GM23248 (cell line): Measurements from ENCODE around the gene AKAP7. TPM values are rescaled to one million over a fixed set of nuclear protein-coding genes. Genes with fewer than 3 reads are reported as not detected.

Experiments
- DNase-seq: peaks from one replicate; pipeline ENCODE4 v3.0.0-alpha.2; 2015
- H2AFZ ChIP-seq: fragments of 200-600 bp; sonication (generic); 2 replicates; pipeline ENCODE4 v1.6.1; 2016; ENCODE audit warnings: antibody characterized with exemption
- H3F3A ChIP-seq: fragments of 200-600 bp; sonication (generic); 2 replicates; pipeline ENCODE4 v1.6.1; 2016; ENCODE audit warnings: mild to moderate bottlenecking, antibody characterized with exemption, mixed run types; ENCODE audit not compliant: insufficient read depth
- H3K27ac ChIP-seq: fragments of 200-600 bp; sonication (generic); 2 replicates; pipeline ENCODE4 v1.5.1; 2016; ENCODE audit warnings: mild to moderate bottlenecking
- H3K27me3 ChIP-seq: fragments of 200-600 bp; sonication (generic); replicated peaks from 2 replicates; pipeline ENCODE4 v1.6.1; 2016; ENCODE audit warnings: mild to moderate bottlenecking; ENCODE audit not compliant: insufficient read depth
- H3K36me3 ChIP-seq: fragments of 200-600 bp; sonication (generic); 2 replicates; pipeline ENCODE4 v1.6.1; 2016; ENCODE audit warnings: low read depth, mild to moderate bottlenecking
- H3K4me1 ChIP-seq: fragments of 200-600 bp; sonication (generic); 2 replicates; pipeline ENCODE4 v1.6.1; 2016; ENCODE audit warnings: mild to moderate bottlenecking; ENCODE audit not compliant: insufficient read depth
- H3K4me2 ChIP-seq: fragments of 200-600 bp; sonication (generic); one replicate; pipeline ENCODE4 v1.6.1; 2016; ENCODE audit warnings: mild to moderate bottlenecking; ENCODE audit not compliant: unreplicated experiment
- H3K4me3 ChIP-seq: fragments of 200-600 bp; sonication (generic); 2 replicates; pipeline ENCODE4 v1.5.1; 2016; ENCODE audit warnings: mild to moderate bottlenecking
- H3K79me2 ChIP-seq: fragments of 200-600 bp; sonication (generic); 2 replicates; pipeline ENCODE4 v1.6.1; 2016; ENCODE audit warnings: mild to moderate bottlenecking; ENCODE audit not compliant: insufficient read depth
- H3K9ac ChIP-seq: fragments of 200-600 bp; sonication (generic); 2 replicates; pipeline ENCODE4 v1.6.1; 2016; ENCODE audit warnings: mild to moderate bottlenecking
- H3K9me2 ChIP-seq: fragments of 200-600 bp; sonication (generic); 2 replicates; pipeline ENCODE4 v1.6.1; 2016; ENCODE audit warnings: mixed run types, mild to moderate bottlenecking, moderate library complexity; ENCODE audit not compliant: insufficient read depth
- H3K9me3 ChIP-seq: fragments of 200-600 bp; sonication (generic); one replicate; pipeline ENCODE4 v1.6.1; 2017; ENCODE audit warnings: low read depth
- H4K20me1 ChIP-seq: fragments of 200-600 bp; sonication (generic); 2 replicates; pipeline ENCODE4 v1.6.0; 2016; ENCODE audit not compliant: insufficient read depth
- EZH2 ChIP-seq: fragments of 200-600 bp; sonication (generic); IDR thresholded peaks from 2 replicates; pipeline ENCODE4 v1.6.1; 2018; ENCODE audit warnings: antibody characterized with exemption, mild to moderate bottlenecking; ENCODE audit not compliant: insufficient read depth, poor library complexity, severe bottlenecking
- EZH2phosphoT487 ChIP-seq: fragments of 200-600 bp; sonication (generic); IDR thresholded peaks from 2 replicates; pipeline ENCODE4 v1.6.1; 2018; ENCODE audit warnings: antibody characterized with exemption, moderate library complexity, mild to moderate bottlenecking, low read depth; ENCODE audit not compliant: insufficient read depth
- WGBS, 2 experiments: methylation state at CpG; one replicate each; pipeline ENCODE4 v1.1.6; 2015 to 2017; ENCODE audit warnings: low lambda C conversion rate in 2 of 2, low coverage in 1 of 2; ENCODE audit errors: missing lambda C conversion rate in 2 of 2; 5-methylcytosine and 5-hydroxymethylcytosine counted together
- in situ Hi-C: fragments of 300-500 bp; cut with MboI; formaldehyde crosslinking; loops from 2 replicates; pipeline ENCODE4 v1.15.0; 2020
- polyA plus RNA-seq: library from polyadenylated mRNA; unstranded; fragments of >200 nt; fragmentation: Nextera tagmentation; extraction: Ambion mirVana; gene quantifications from 2 replicates; pipeline ENCODE4 v1.2.1, GENCODE V29; 2016
- total RNA-seq: library from RNA; depleted of rRNA; stranded (reverse); fragments of >200 nt; shearing (Covaris generic); gene quantifications from 2 replicates; pipeline ENCODE4 v1.2.3, GENCODE V29; 2014

The AKAP7 gene
- total and polyA plus RNA-seq, 2 experiments from 2014 or later = 3.2 to 8.2 TPM

GRCh38 chr6:131223416-131223815 is 88.1 kb downstream of the AKAP7 start:
- H2AFZ ChIP-seq = no peak overlapping the region
- no peaks in the 10 kb centered on the region for H3K36me3 ChIP-seq
- no peaks in the 10 kb centered on the region for H3K4me1 ChIP-seq
- no peak for TF ChIP-seq EZH2
- TF ChIP-seq EZH2phosphoT487 = no peak
- no peaks in the 10 kb centered on the region for H3K9me2 ChIP-seq
- 45 to 53% methylated on average over 1 of the region's 1 CpG for WGBS, 2 experiments
- H3K4me3 ChIP-seq = no peak overlapping the region
- no peak for DNase-seq
- no peak overlapping the region for H3K27ac ChIP-seq
- no peaks in the 10 kb centered on the region for H3K9me3 ChIP-seq
- H3K9ac ChIP-seq = no peak overlapping the region
- H4K20me1 ChIP-seq = no peaks in the 10 kb centered on the region
- H3K79me2 ChIP-seq = no peaks in the 10 kb centered on the region
- in situ Hi-C loops = no loop called here
- H3F3A ChIP-seq = no peaks in the 10 kb centered on the region
- H3K27me3 ChIP-seq = no peaks in the 10 kb centered on the region
- H3K4me2 ChIP-seq = no peak overlapping the region

- DNase-seq = no peak
- H3K27me3 ChIP-seq = no peaks in the 10 kb centered on the region
- in situ Hi-C loops = no loop called here
- no peak overlapping the region for H2AFZ ChIP-seq
- H3K4me2 ChIP-seq = no peak overlapping the region
- no peak for TF ChIP-seq EZH2phosphoT487
- TF ChIP-seq EZH2 = no peak
- no peak overlapping the region for H3K9ac ChIP-seq
- no peaks in the 10 kb centered on the region for H3F3A ChIP-seq
- no peaks in the 10 kb centered on the region for H3K9me3 ChIP-seq
- no peaks in the 10 kb centered on the region for H4K20me1 ChIP-seq
- no peak overlapping the region for H3K27ac ChIP-seq
- H3K79me2 ChIP-seq = no peaks in the 10 kb centered on the region
- no peaks in the 10 kb centered on the region for H3K4me1 ChIP-seq
- no peaks in the 10 kb centered on the region for H3K36me3 ChIP-seq
- no peaks in the 10 kb centered on the region for H3K9me2 ChIP-seq
- H3K4me3 ChIP-seq = no peak overlapping the region
- 93 to 100% methylated on average over 1 of the region's 1 CpG for WGBS, 2 experiments
These were observed 89.9 kb downstream of the AKAP7 start for GRCh38 chr6:131225127-131225526.

- Histone ChIP-seq H3K36me3 (no peaks in the 10 kb centered on the region), H3K79me2 (no peaks in the 10 kb centered on the region), H3K27ac (no peak overlapping the region), H3F3A (no peaks in the 10 kb centered on the region), H2AFZ (no peak overlapping the region), H3K9me2 (no peaks in the 10 kb centered on the region), H3K4me2 (no peak overlapping the region), H3K4me3 (no peak overlapping the region), H4K20me1 (no peaks in the 10 kb centered on the region), H3K9ac (no peak overlapping the region), H3K9me3 (no peaks in the 10 kb centered on the region), H3K4me1 (no peaks in the 10 kb centered on the region), H3K27me3 (no peaks in the 10 kb centered on the region)
- DNase-seq = no peak
- WGBS, 2 experiments = 86 to 91% methylated on average over 3 of the region's 3 CpGs
- in situ Hi-C loops = no loop called here
- TF ChIP-seq EZH2phosphoT487 (no peak), EZH2 (no peak)
These were observed 90.7 kb downstream of the AKAP7 start for GRCh38 chr6:131225959-131226358.

- Histone ChIP-seq H2AFZ (no peak overlapping the region), H4K20me1 (no peaks in the 10 kb centered on the region), H3K4me2 (no peak overlapping the region), H3K36me3 (no peaks in the 10 kb centered on the region), H3K9ac (no peak overlapping the region), H3K4me3 (no peak overlapping the region), H3K4me1 (no peaks in the 10 kb centered on the region), H3K9me2 (no peaks in the 10 kb centered on the region), H3K9me3 (no peaks in the 10 kb centered on the region), H3F3A (no peaks in the 10 kb centered on the region), H3K27ac (no peak overlapping the region), H3K79me2 (no peaks in the 10 kb centered on the region), H3K27me3 (no peaks in the 10 kb centered on the region)
- WGBS, 2 experiments = 80% methylated on average over 5 of the region's 5 CpGs
- TF ChIP-seq EZH2phosphoT487 = no peak
- no peak for TF ChIP-seq EZH2
- in situ Hi-C loops = no loop called here
- no peak for DNase-seq
These were observed 91.3 kb downstream of the AKAP7 start for GRCh38 chr6:131226459-131227157.
